COR-L47 (cell line): ENCODE results near the gene CCRL2.
A peak's percentile ranks its signal among the peaks of the same experiment; 100 is the strongest.
"Not testable (repeated sequence)": the region's sequence is repeated elsewhere in the genome, so short reads cannot be mapped to it uniquely, and the experiment has no call there.

Experiments
- DNase-seq: peaks from one replicate; lab custom pipeline; 2025; lab: John Stamatoyannopoulos, UW

Gene CCRL2

GRCh38 chr3:46405301-46406019 lies 1.6 kb upstream of the CCRL2 start:
- no peak for DNase-seq

- DNase-seq, result no peak
Observed at GRCh38 chr3:46406443-46406787, 644 bp upstream of the CCRL2 start.

GRCh38 chr3:46407970-46408369 lies 911 bp downstream of the CCRL2 start:
- no peak for DNase-seq

- DNase-seq, result no peak
Observed at GRCh38 chr3:46408853-46409252, 1.8 kb downstream of the CCRL2 start.

GRCh38 chr3:46409739-46410489 lies 2.9 kb downstream of the CCRL2 start:
- no peak for DNase-seq

GRCh38 chr3:46410669-46411068 lies 3.6 kb downstream of the CCRL2 start:
- no peak for DNase-seq

- DNase-seq, result no peak
Observed at GRCh38 chr3:46411271-46411670, 4.2 kb downstream of the CCRL2 start.

- no peak for DNase-seq
Observed at GRCh38 chr3:46412786-46413298, 5.8 kb downstream of the CCRL2 start.

- no peak for DNase-seq
Observed at GRCh38 chr3:46413951-46414350, 6.9 kb downstream of the CCRL2 start.

- DNase-seq, result no peak
Observed at GRCh38 chr3:46414739-46415138, 7.7 kb downstream of the CCRL2 start.

GRCh38 chr3:46416125-46416810 lies 9.2 kb downstream of the CCRL2 start:
- peak; percentile 81 for DNase-seq

GRCh38 chr3:46416811-46417510 lies 9.9 kb downstream of the CCRL2 start:
- DNase-seq, result peak; percentile 23

- no peak for DNase-seq
Observed at GRCh38 chr3:46417841-46418611, 11.0 kb downstream of the CCRL2 start.

GRCh38 chr3:46419816-46420215 lies 12.8 kb downstream of the CCRL2 start:
- no peak for DNase-seq

- no peak for DNase-seq
Observed at GRCh38 chr3:46420931-46421330, 13.9 kb downstream of the CCRL2 start.

- no peak for DNase-seq
Observed at GRCh38 chr3:46422617-46423016, 15.6 kb downstream of the CCRL2 start.

- no peak for DNase-seq
Observed at GRCh38 chr3:46423588-46423987, 16.5 kb downstream of the CCRL2 start.

GRCh38 chr3:46426476-46426875 lies 19.4 kb downstream of the CCRL2 start:
- DNase-seq, result not testable (repeated sequence)

GRCh38 chr3:46427404-46427803 lies 20.3 kb downstream of the CCRL2 start:
- not testable (repeated sequence) for DNase-seq

GRCh38 chr3:46427916-46428833 lies 21.1 kb downstream of the CCRL2 start:
- no peak for DNase-seq
